Suprapubic skin (tissue), 4 donors: ENCODE data around the gene TEAD4. TPM values are rescaled to one million over a fixed set of nuclear protein-coding genes. Genes with fewer than 3 reads are reported as not detected.
"Not testable (repeated sequence)": the region's sequence is repeated elsewhere in the genome, so short reads cannot be mapped to it uniquely, and the experiment has no call there.

ENCODE experiments used
- DNase-seq, 2 donors: peaks; one replicate each; pipeline ENCODE4 v3.0.0-alpha.2; 2019; ENCODE audit warnings: low spot score in 2 of 2
- H3K27ac ChIP-seq: fragments of 200-600 bp; sonication (generic); one replicate; pipeline ENCODE4 v1.5.1; 2019
- H3K27me3 ChIP-seq: fragments of 200-600 bp; sonication (generic); one replicate; pipeline ENCODE4 v1.5.1; 2019
- H3K36me3 ChIP-seq: fragments of 200-600 bp; sonication (generic); one replicate; pipeline ENCODE4 v1.5.1; 2019
- H3K4me1 ChIP-seq: fragments of 200-600 bp; sonication (generic); one replicate; pipeline ENCODE4 v1.5.1; 2019
- H3K4me3 ChIP-seq: fragments of 200-600 bp; sonication (generic); one replicate; pipeline ENCODE4 v1.5.1; 2019; ENCODE audit warnings: mild to moderate bottlenecking
- H3K9me3 ChIP-seq: fragments of 200-600 bp; sonication (generic); one replicate; pipeline ENCODE4 v1.5.1; 2019
- CTCF ChIP-seq, 2 donors: fragments of 200-600 bp in 1 of 2; fragments of 450-650 bp in 1 of 2; sonication (generic) in 1 of 2; IDR thresholded peaks; one replicate each; pipeline ENCODE4 v1.5.1; 2016 to 2019; ENCODE audit warnings: antibody characterized with exemption in 2 of 2, mild to moderate bottlenecking in 1 of 2, moderate library complexity in 1 of 2
- EP300 ChIP-seq: sonication (generic); formaldehyde crosslinking; IDR thresholded peaks from one replicate; pipeline ENCODE4 v1.6.1; 2017; ENCODE audit warnings: antibody characterized with exemption
- POLR2A ChIP-seq, 2 donors: fragments of 450-650 bp; IDR thresholded peaks; one replicate each; pipeline ENCODE4 v1.6.1; 2017; ENCODE audit warnings: antibody characterized with exemption in 2 of 2, mild to moderate bottlenecking in 2 of 2, moderate library complexity in 2 of 2
- POLR2AphosphoS5 ChIP-seq, 3 donors: sonication (generic); formaldehyde crosslinking; IDR thresholded peaks; one replicate each; pipeline ENCODE4 v1.6.1; 2017; ENCODE audit warnings: antibody characterized with exemption in 3 of 3
- WGBS: methylation state at CpG from one replicate; pipeline ENCODE4 v1.1.5; 2018; 5-methylcytosine and 5-hydroxymethylcytosine counted together
- total RNA-seq, 4 donors: library from RNA; depleted of rRNA; stranded (reverse); fragments of >200 nt; gene quantifications; one replicate each; pipeline ENCODE4 v1.1.0, GENCODE V29; 2016

The TEAD4 gene
- total RNA-seq, 4 donors from 2014 or later, result 13.0 to 28.4 (median 17.2) TPM

GRCh38 chr12:3055026-3055703, 96.0 kb downstream of the TEAD4 start:
- no peak for TF ChIP-seq POLR2A (IDR thresholded peaks at IDR 0.05)
- no peak for TF ChIP-seq EP300
- no peak for TF ChIP-seq CTCF (IDR thresholded peaks at IDR 0.05)
- TF ChIP-seq POLR2AphosphoS5 (IDR thresholded peaks at IDR 0.05), result no peak

GRCh38 chr12:3055704-3056467, 96.7 kb downstream of the TEAD4 start:
- peaks cover 6% of the 10 kb centered on the region for H3K4me1 ChIP-seq
- no peaks in the 10 kb centered on the region for H3K36me3 ChIP-seq
- H3K27ac ChIP-seq, result peak overlapping the region; percentile 11
- no peaks in the 10 kb centered on the region for H3K9me3 ChIP-seq
- no peak for TF ChIP-seq POLR2A (IDR thresholded peaks at IDR 0.05)
- no peak for TF ChIP-seq CTCF (IDR thresholded peaks at IDR 0.05)
- TF ChIP-seq EP300, result no peak
- TF ChIP-seq POLR2AphosphoS5 (IDR thresholded peaks at IDR 0.05), result no peak
- DNase-seq, result no peak
- H3K27me3 ChIP-seq, result no peaks in the 10 kb centered on the region
- WGBS, result 71% methylated on average over 8 of the region's 8 CpGs
- H3K4me3 ChIP-seq, result no peak overlapping the region

More at GRCh38 chr12:3055026-3055703, 96.0 kb downstream of the TEAD4 start:
- H3K9me3 ChIP-seq, result no peaks in the 10 kb centered on the region
- no peak overlapping the region for H3K4me3 ChIP-seq
- no peaks in the 10 kb centered on the region for H3K27me3 ChIP-seq
- peaks cover 6% of the 10 kb centered on the region for H3K4me1 ChIP-seq
- H3K36me3 ChIP-seq, result no peaks in the 10 kb centered on the region
- 44% methylated on average over 12 of the region's 12 CpGs for WGBS
- no peak for DNase-seq
- peak overlapping the region; percentile 11 for H3K27ac ChIP-seq

- Histone ChIP-seq H3K4me1 (no peaks in the 10 kb centered on the region), H3K27me3 (no peaks in the 10 kb centered on the region), H3K9me3 (no peaks in the 10 kb centered on the region), H3K36me3 (no peaks in the 10 kb centered on the region), H3K4me3 (no peak overlapping the region), H3K27ac (no peak overlapping the region)
- TF ChIP-seq CTCF (IDR thresholded peaks at IDR 0.05), result no peak
- no peak for TF ChIP-seq POLR2AphosphoS5 (IDR thresholded peaks at IDR 0.05)
- no peak for TF ChIP-seq EP300
- TF ChIP-seq POLR2A (IDR thresholded peaks at IDR 0.05), result no peak
- no peak for DNase-seq
- 34% methylated on average over 5 of the region's 5 CpGs for WGBS
Measured at GRCh38 chr12:3061059-3061458, 101.9 kb downstream of the TEAD4 start.

- 71% methylated on average over 3 of the region's 3 CpGs for WGBS
- H3K27ac ChIP-seq, result no peak overlapping the region
- no peak overlapping the region for H3K4me3 ChIP-seq
- no peaks in the 10 kb centered on the region for H3K27me3 ChIP-seq
- DNase-seq, result no peak
- no peak for TF ChIP-seq EP300
- no peak for TF ChIP-seq POLR2AphosphoS5 (IDR thresholded peaks at IDR 0.05)
- no peak for TF ChIP-seq CTCF (IDR thresholded peaks at IDR 0.05)
- TF ChIP-seq POLR2A (IDR thresholded peaks at IDR 0.05), result no peak
- no peaks in the 10 kb centered on the region for H3K36me3 ChIP-seq
- no peaks in the 10 kb centered on the region for H3K4me1 ChIP-seq
- H3K9me3 ChIP-seq, result no peaks in the 10 kb centered on the region
Measured at GRCh38 chr12:3061501-3062215, 102.5 kb downstream of the TEAD4 start.

GRCh38 chr12:3065300-3065699, 106.1 kb downstream of the TEAD4 start:
- Histone ChIP-seq H3K4me3 (no peak overlapping the region), H3K4me1 (no peaks in the 10 kb centered on the region), H3K9me3 (no peaks in the 10 kb centered on the region), H3K27me3 (no peaks in the 10 kb centered on the region), H3K27ac (no peak overlapping the region), H3K36me3 (no peaks in the 10 kb centered on the region)
- 68% methylated on average over 2 of the region's 2 CpGs for WGBS
- DNase-seq, result no peak
- TF ChIP-seq CTCF (IDR thresholded peaks at IDR 0.05), result no peak
- no peak for TF ChIP-seq POLR2AphosphoS5 (IDR thresholded peaks at IDR 0.05)

GRCh38 chr12:3065846-3066245, 106.6 kb downstream of the TEAD4 start:
- not testable (repeated sequence) for H3K36me3 ChIP-seq, H3K9me3 ChIP-seq, H3K27ac ChIP-seq, H3K4me3 ChIP-seq, H3K4me1 ChIP-seq, DNase-seq, H3K27me3 ChIP-seq
- WGBS, result 64% methylated on average over 3 of the region's 3 CpGs
